Keratinocyte (primary cell): ENCODE measurements around the gene ACBD7. TPM values are rescaled to one million over a fixed set of nuclear protein-coding genes. Genes with fewer than 3 reads are reported as not detected.

Experiments
- DNase-seq: peaks from one replicate; pipeline ENCODE4 v3.0.0-alpha.2; 2011; ENCODE audit warnings: low read depth, missing footprints, low spot score
- FAIRE-seq: peaks from 2 replicates; lab custom pipeline; 2011; peaks lifted over from hg19 to GRCh38; lab: Jason Lieb, UNC
- H2AFZ ChIP-seq: 2 replicates; pipeline ENCODE4 v1.6.0; 2012; ENCODE audit warnings: low read length, control low read depth, inconsistent platforms; ENCODE audit not compliant: control insufficient read depth
- H3K27ac ChIP-seq: 2 replicates; pipeline ENCODE4 v1.5.1; 2011; ENCODE audit warnings: low read length; ENCODE audit not compliant: control insufficient read depth, insufficient read depth
- H3K27me3 ChIP-seq: 3 replicates; pipeline ENCODE4 v1.6.0; 2011; ENCODE audit warnings: low read length; ENCODE audit not compliant: control insufficient read depth, insufficient read depth; ENCODE audit errors: extremely low read depth
- H3K36me3 ChIP-seq, 2 experiments: 2 replicates in 1 of 2; 3 replicates in 1 of 2; pipeline ENCODE4 v1.5.1; 2011; ENCODE audit warnings: low read length in 2 of 2, mild to moderate bottlenecking in 1 of 2; ENCODE audit not compliant: control insufficient read depth in 2 of 2, insufficient read depth in 2 of 2; ENCODE audit errors: extremely low read depth in 1 of 2
- H3K4me1 ChIP-seq: 3 replicates; pipeline ENCODE4 v1.5.1; 2011; ENCODE audit warnings: low read length; ENCODE audit not compliant: control insufficient read depth, insufficient read depth; ENCODE audit errors: extremely low read depth
- H3K4me2 ChIP-seq: 3 replicates; pipeline ENCODE4 v1.6.0; 2011; ENCODE audit warnings: low read depth, low read length; ENCODE audit not compliant: control insufficient read depth, insufficient read depth; ENCODE audit errors: extremely low read depth
- H3K4me3 ChIP-seq, 3 experiments: fragments of 200-600 bp in 1 of 3; sonication (generic) in 1 of 3; 2 replicates in 2 of 3; 3 replicates in 1 of 3; pipeline ENCODE4 v1.5.1; 2011 to 2016; ENCODE audit warnings: low read length in 3 of 3, mild to moderate bottlenecking in 3 of 3, control low read depth in 2 of 3, inconsistent platforms in 1 of 3, low read depth in 1 of 3, mixed read lengths in 1 of 3, mixed run types in 1 of 3, moderate library complexity in 1 of 3; ENCODE audit not compliant: control insufficient read depth in 2 of 3, insufficient read depth in 2 of 3; ENCODE audit errors: extremely low read depth in 1 of 3
- H3K79me2 ChIP-seq: 2 replicates; pipeline ENCODE4 v1.6.0; 2012; ENCODE audit warnings: low read length; ENCODE audit not compliant: control insufficient read depth, insufficient read depth
- H3K9ac ChIP-seq: 3 replicates; pipeline ENCODE4 v1.6.0; 2011; ENCODE audit warnings: low read length; ENCODE audit not compliant: control insufficient read depth, insufficient read depth; ENCODE audit errors: extremely low read depth
- H3K9me1 ChIP-seq: 3 replicates; pipeline ENCODE4 v1.6.0; 2011; ENCODE audit warnings: low read length; ENCODE audit not compliant: control insufficient read depth, insufficient read depth; ENCODE audit errors: extremely low read depth
- H3K9me3 ChIP-seq: 2 replicates; pipeline ENCODE4 v1.5.1; 2012; ENCODE audit warnings: low read depth, low read length; ENCODE audit not compliant: control insufficient read depth
- H4K20me1 ChIP-seq: 3 replicates; pipeline ENCODE4 v1.6.0; 2011; ENCODE audit warnings: low read length; ENCODE audit not compliant: control insufficient read depth, insufficient read depth; ENCODE audit errors: extremely low read depth
- EZH2 ChIP-seq: IDR thresholded peaks from one replicate; pipeline ENCODE4 v1.6.1; 2012; ENCODE audit warnings: inconsistent platforms, mild to moderate bottlenecking, low read length, moderate library complexity
- dilution Hi-C: fragments of 300-500 bp; cut with MboI; formaldehyde crosslinking; loops from one replicate; pipeline ENCODE4 v1.7.0; 2020; ENCODE audit warnings: low sequenced_read_pairs; ENCODE audit not compliant: extremely low pct_ligation_motif_present
- polyA plus RNA-seq, 5 experiments: library from polyadenylated mRNA; depleted of rRNA in 3 of 5; stranded (reverse) in 3 of 5; stranded (forward) in 1 of 5; unstranded in 1 of 5; fragments of >200 nt; gene quantifications; 1 replicate in 1 of 5; 2 replicates in 3 of 5; 3 replicates in 1 of 5; pipeline versions ENCODE4 v1.2.1 to v1.2.3, GENCODE V29; 2011 to 2012; ENCODE audit warnings: missing spikeins in 2 of 5, low read depth in 1 of 5, low replicate concordance in 1 of 5
- TF ChIP-seq, protein P1 (sequence below), 3 experiments: IDR thresholded peaks in 1 of 3; conservative IDR thresholded peaks in 1 of 3; optimal IDR thresholded peaks in 1 of 3; 2 replicates in 2 of 3; 3 replicates in 1 of 3; pipeline versions ENCODE3 to v1.5.1; 2011; ENCODE audit warnings: low read length in 3 of 3, mild to moderate bottlenecking in 3 of 3, moderate library complexity in 2 of 3, control low read depth in 1 of 3, inconsistent platforms in 1 of 3; ENCODE audit not compliant: insufficient read depth in 2 of 3; ENCODE audit errors: extremely low read depth in 1 of 3

ACBD7 gene
- polyA plus RNA-seq, 1 donor (not counting 4 experiments of a cell fraction or from before 2014, with no cell fraction given): 0.20 TPM

GRCh38 chr10:15035385-15036301, 52.9 kb downstream of the ACBD7 start:
- no peaks in the 10 kb centered on the region for H3K36me3 ChIP-seq
- H3K4me2 ChIP-seq: no peak overlapping the region
- no peaks in the 10 kb centered on the region for H3K27me3 ChIP-seq
- no peaks in the 10 kb centered on the region for H3K9me1 ChIP-seq
- dilution Hi-C loops: no loop called here
- peaks cover 2% of the 10 kb centered on the region for H3K4me1 ChIP-seq
- DNase-seq: no peak
- FAIRE-seq: no peak
- no peak overlapping the region for H3K27ac ChIP-seq
- no peak overlapping the region for H2AFZ ChIP-seq
- no peak overlapping the region for H3K4me3 ChIP-seq
- no peak overlapping the region for H3K9ac ChIP-seq
- H3K9me3 ChIP-seq: no peaks in the 10 kb centered on the region
- TF ChIP-seq, protein P1, sequence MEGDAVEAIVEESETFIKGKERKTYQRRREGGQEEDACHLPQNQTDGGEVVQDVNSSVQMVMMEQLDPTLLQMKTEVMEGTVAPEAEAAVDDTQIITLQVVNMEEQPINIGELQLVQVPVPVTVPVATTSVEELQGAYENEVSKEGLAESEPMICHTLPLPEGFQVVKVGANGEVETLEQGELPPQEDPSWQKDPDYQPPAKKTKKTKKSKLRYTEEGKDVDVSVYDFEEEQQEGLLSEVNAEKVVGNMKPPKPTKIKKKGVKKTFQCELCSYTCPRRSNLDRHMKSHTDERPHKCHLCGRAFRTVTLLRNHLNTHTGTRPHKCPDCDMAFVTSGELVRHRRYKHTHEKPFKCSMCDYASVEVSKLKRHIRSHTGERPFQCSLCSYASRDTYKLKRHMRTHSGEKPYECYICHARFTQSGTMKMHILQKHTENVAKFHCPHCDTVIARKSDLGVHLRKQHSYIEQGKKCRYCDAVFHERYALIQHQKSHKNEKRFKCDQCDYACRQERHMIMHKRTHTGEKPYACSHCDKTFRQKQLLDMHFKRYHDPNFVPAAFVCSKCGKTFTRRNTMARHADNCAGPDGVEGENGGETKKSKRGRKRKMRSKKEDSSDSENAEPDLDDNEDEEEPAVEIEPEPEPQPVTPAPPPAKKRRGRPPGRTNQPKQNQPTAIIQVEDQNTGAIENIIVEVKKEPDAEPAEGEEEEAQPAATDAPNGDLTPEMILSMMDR (optimal IDR thresholded peaks at IDR 0.05 in 1 of 3, IDR thresholded peaks at IDR 0.05 in 1 of 3, conservative IDR thresholded peaks at IDR 0.05 in 1 of 3; ENCODE audit: extremely low read depth in 1 of 3, insufficient read depth in 2 of 3, low read length in 3 of 3): no peak
- no peak for TF ChIP-seq EZH2
- no peaks in the 10 kb centered on the region for H4K20me1 ChIP-seq
- no peaks in the 10 kb centered on the region for H3K79me2 ChIP-seq

DNA sequence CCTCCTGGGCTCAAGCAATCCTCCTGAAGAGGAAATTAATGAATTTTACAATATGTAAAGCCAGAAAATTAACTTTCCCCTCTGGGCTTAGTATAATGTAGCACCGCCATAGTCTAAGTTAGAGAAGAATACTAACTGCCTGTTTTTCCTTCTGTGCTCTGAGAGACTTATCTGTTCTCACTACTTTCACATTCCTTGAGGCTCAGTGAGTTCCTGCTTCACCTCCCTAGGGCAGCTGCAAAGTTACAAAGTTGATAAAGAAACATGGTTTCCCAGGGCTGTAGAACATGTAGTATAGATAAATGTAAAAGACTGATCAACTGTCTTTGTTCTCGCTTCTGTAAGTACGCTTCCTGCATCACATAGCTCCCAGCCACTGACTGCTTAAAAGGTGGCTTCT, 60.8 kb downstream of the ACBD7 start:
- H2AFZ ChIP-seq: no peak overlapping the region
- FAIRE-seq: no peak

More for the DNA sequence above, 60.8 kb downstream of the ACBD7 start:
- Histone ChIP-seq H3K4me2 (no peak overlapping the region), H3K9ac (no peak overlapping the region), H3K79me2 (no peaks in the 10 kb centered on the region), H3K27ac (no peak overlapping the region), H3K36me3 (no peaks in the 10 kb centered on the region), H4K20me1 (no peaks in the 10 kb centered on the region), H3K9me3 (no peaks in the 10 kb centered on the region), H3K4me3 (no peak overlapping the region), H3K4me1 (peaks cover 2% of the 10 kb centered on the region), H3K27me3 (no peaks in the 10 kb centered on the region), H3K9me1 (no peaks in the 10 kb centered on the region)
- TF ChIP-seq, protein P1 (optimal IDR thresholded peaks at IDR 0.05 in 1 of 3, IDR thresholded peaks at IDR 0.05 in 1 of 3, conservative IDR thresholded peaks at IDR 0.05 in 1 of 3; ENCODE audit: extremely low read depth in 1 of 3, insufficient read depth in 2 of 3, low read length in 3 of 3): no peak
- TF ChIP-seq EZH2: no peak
- DNase-seq: no peak
- dilution Hi-C loops: no loop called here

Other genes starting within 250 kb of the ACBD7 start
- 5.3 to 11.8 TPM (median 6.9 TPM) in 3 replicates for gene SUV39H2, start 209.9 kb downstream of the ACBD7 start, polyA plus RNA-seq
- 4.1 to 9.1 TPM (median 4.6 TPM) in 3 replicates for gene DCLRE1C, start 134.7 kb downstream of the ACBD7 start, polyA plus RNA-seq
- gene MEIG1, start 129.4 kb downstream of the ACBD7 start, polyA plus RNA-seq: 0.32 to 0.33 TPM in 2 of 3 replicates, not detected in the other
- 0.31 to 0.54 TPM (median 0.40 TPM) in 3 replicates for gene OLAH, start 44.8 kb downstream of the ACBD7 start, polyA plus RNA-seq
- 27.6 to 46.0 TPM (median 32.4 TPM) in 3 replicates for gene RPP38, start 8.6 kb upstream of the ACBD7 start, polyA plus RNA-seq
- gene NMT2, start 79.9 kb upstream of the ACBD7 start, polyA plus RNA-seq: 6.7 to 19.1 TPM (median 9.9 TPM) in 3 replicates